ENCODE data around the gene KCNMA1.

The KCNMA1 gene

GRCh38 chr10:77631241-77631640 lies 6.4 kb downstream of the KCNMA1 start:
- no peak overlapping the region for H3K9ac ChIP-seq (ENCODE audit: low read length)
- H3K9me2 ChIP-seq (replicated peaks; ENCODE audit: insufficient read depth, low read length) = no peaks in the 10 kb centered on the region
- no peak overlapping the region for H3K4me2 ChIP-seq (ENCODE audit: low read depth, low read length, poor library complexity, severe bottlenecking)
- H4K20me1 ChIP-seq (ENCODE audit: low read depth, low read length) = no peaks in the 10 kb centered on the region
- no peaks in the 10 kb centered on the region for H3K27me3 ChIP-seq (ENCODE audit: low read length)
- no peak overlapping the region for H3K27ac ChIP-seq (ENCODE audit: low read depth, low read length)
- no peaks in the 10 kb centered on the region for H3F3A ChIP-seq (ENCODE audit: insufficient read depth)
- no peaks in the 10 kb centered on the region for H3K36me3 ChIP-seq (ENCODE audit: low read length)
- no peaks in the 10 kb centered on the region for H3K79me2 ChIP-seq (ENCODE audit: insufficient read depth, low read length)
- no peak overlapping the region for H3K4me3 ChIP-seq (ENCODE audit: insufficient read depth, low read length, poor library complexity, severe bottlenecking)
- TF ChIP-seq, protein P1, sequence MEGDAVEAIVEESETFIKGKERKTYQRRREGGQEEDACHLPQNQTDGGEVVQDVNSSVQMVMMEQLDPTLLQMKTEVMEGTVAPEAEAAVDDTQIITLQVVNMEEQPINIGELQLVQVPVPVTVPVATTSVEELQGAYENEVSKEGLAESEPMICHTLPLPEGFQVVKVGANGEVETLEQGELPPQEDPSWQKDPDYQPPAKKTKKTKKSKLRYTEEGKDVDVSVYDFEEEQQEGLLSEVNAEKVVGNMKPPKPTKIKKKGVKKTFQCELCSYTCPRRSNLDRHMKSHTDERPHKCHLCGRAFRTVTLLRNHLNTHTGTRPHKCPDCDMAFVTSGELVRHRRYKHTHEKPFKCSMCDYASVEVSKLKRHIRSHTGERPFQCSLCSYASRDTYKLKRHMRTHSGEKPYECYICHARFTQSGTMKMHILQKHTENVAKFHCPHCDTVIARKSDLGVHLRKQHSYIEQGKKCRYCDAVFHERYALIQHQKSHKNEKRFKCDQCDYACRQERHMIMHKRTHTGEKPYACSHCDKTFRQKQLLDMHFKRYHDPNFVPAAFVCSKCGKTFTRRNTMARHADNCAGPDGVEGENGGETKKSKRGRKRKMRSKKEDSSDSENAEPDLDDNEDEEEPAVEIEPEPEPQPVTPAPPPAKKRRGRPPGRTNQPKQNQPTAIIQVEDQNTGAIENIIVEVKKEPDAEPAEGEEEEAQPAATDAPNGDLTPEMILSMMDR (IDR thresholded peaks at IDR 0.05; ENCODE audit: insufficient read depth, low read length, poor library complexity, severe bottlenecking) = no peak
- no peak for TF ChIP-seq EZH2phosphoT487 (conservative IDR thresholded peaks at IDR 0.05; ENCODE audit: low read length)
- no peak overlapping the region for H2AFZ ChIP-seq (ENCODE audit: low read depth, low read length, severe bottlenecking)
- H3K9me3 ChIP-seq (ENCODE audit: insufficient read depth, low read length) = no peaks in the 10 kb centered on the region

DNA sequence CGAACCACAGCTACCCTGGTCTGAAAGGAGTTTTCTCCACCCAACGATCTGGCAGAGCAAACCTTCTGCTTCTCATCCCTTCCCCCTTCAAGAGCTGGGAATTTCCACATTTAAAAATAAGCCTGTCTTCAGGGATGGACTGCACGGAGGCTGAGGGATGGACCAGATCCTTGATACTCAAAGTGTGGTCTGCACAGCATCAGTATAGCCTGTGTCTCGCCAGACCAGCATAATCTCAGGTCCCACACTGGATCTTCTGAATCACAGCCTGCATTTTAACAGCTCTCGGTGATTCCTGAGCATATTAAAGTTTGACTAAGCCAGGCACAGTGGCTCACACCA lies 7.1 kb downstream of the KCNMA1 start:
- TF ChIP-seq EZH2phosphoT487 (conservative IDR thresholded peaks at IDR 0.05; ENCODE audit: low read length) = no peak
- TF ChIP-seq, protein P1 (IDR thresholded peaks at IDR 0.05; ENCODE audit: insufficient read depth, low read length, poor library complexity, severe bottlenecking) = no peak
- Histone ChIP-seq H3F3A (ENCODE audit: insufficient read depth) (no peaks in the 10 kb centered on the region), H3K4me3 (ENCODE audit: insufficient read depth, low read length, poor library complexity, severe bottlenecking) (no peak overlapping the region), H3K9ac (ENCODE audit: low read length) (no peak overlapping the region), H4K20me1 (ENCODE audit: low read depth, low read length) (no peaks in the 10 kb centered on the region), H3K4me2 (ENCODE audit: low read depth, low read length, poor library complexity, severe bottlenecking) (no peak overlapping the region), H3K79me2 (ENCODE audit: insufficient read depth, low read length) (no peaks in the 10 kb centered on the region), H3K27me3 (ENCODE audit: low read length) (no peaks in the 10 kb centered on the region), H3K9me3 (ENCODE audit: insufficient read depth, low read length) (no peaks in the 10 kb centered on the region), H3K9me2 (replicated peaks; ENCODE audit: insufficient read depth, low read length) (no peaks in the 10 kb centered on the region), H3K27ac (ENCODE audit: low read depth, low read length) (no peak overlapping the region), H2AFZ (ENCODE audit: low read depth, low read length, severe bottlenecking) (no peak overlapping the region), H3K36me3 (ENCODE audit: low read length) (no peaks in the 10 kb centered on the region)

GRCh38 chr10:77629775-77630506 lies 7.7 kb downstream of the KCNMA1 start:
- TF ChIP-seq, protein P1 (IDR thresholded peaks at IDR 0.05; ENCODE audit: insufficient read depth, low read length, poor library complexity, severe bottlenecking) = no peak
- no peak for TF ChIP-seq EZH2phosphoT487 (conservative IDR thresholded peaks at IDR 0.05; ENCODE audit: low read length)

More at GRCh38 chr10:77629775-77630506, 7.7 kb downstream of the KCNMA1 start:
- H4K20me1 ChIP-seq (ENCODE audit: low read depth, low read length) = no peaks in the 10 kb centered on the region
- H3K36me3 ChIP-seq (ENCODE audit: low read length) = no peaks in the 10 kb centered on the region
- no peak overlapping the region for H3K27ac ChIP-seq (ENCODE audit: low read depth, low read length)
- H3K4me2 ChIP-seq (ENCODE audit: low read depth, low read length, poor library complexity, severe bottlenecking) = no peak overlapping the region
- no peak overlapping the region for H2AFZ ChIP-seq (ENCODE audit: low read depth, low read length, severe bottlenecking)
- H3F3A ChIP-seq (ENCODE audit: insufficient read depth) = no peaks in the 10 kb centered on the region
- H3K9ac ChIP-seq (ENCODE audit: low read length) = no peak overlapping the region
- H3K27me3 ChIP-seq (ENCODE audit: low read length) = no peaks in the 10 kb centered on the region
- H3K79me2 ChIP-seq (ENCODE audit: insufficient read depth, low read length) = no peaks in the 10 kb centered on the region
- no peaks in the 10 kb centered on the region for H3K9me2 ChIP-seq (replicated peaks; ENCODE audit: insufficient read depth, low read length)
- H3K9me3 ChIP-seq (ENCODE audit: insufficient read depth, low read length) = no peaks in the 10 kb centered on the region
- H3K4me3 ChIP-seq (ENCODE audit: insufficient read depth, low read length, poor library complexity, severe bottlenecking) = no peak overlapping the region

All from SU-DHL-6 (cell line).